Naive B cell (primary cell): ENCODE data around the gene CDH23. TPM values are rescaled to one million over a fixed set of nuclear protein-coding genes. Genes with fewer than 3 reads are reported as not detected.

Experiments
- ATAC-seq, 2 donors: fragments of 150-1000 bp; cut with Tn5 transposase; 2 replicates each; pipeline ENCODE4 v1.10.0; 2021; ENCODE audit warnings: low read depth in 2 of 2, mild to moderate bottlenecking in 2 of 2, moderate library complexity in 2 of 2
- DNase-seq: peaks from one replicate; pipeline ENCODE4 v3.0.0; 2022
- H3K27ac Mint-ChIP-seq, 6 donors: one replicate each; pipeline ENCODE4 v1.8.0; 2020 to 2022; ENCODE audit warnings: mild to moderate bottlenecking in 6 of 6, mixed read lengths in 6 of 6, moderate library complexity in 5 of 6, inconsistent platforms in 2 of 6
- H3K27me3 Mint-ChIP-seq, 3 donors: one replicate each; pipeline ENCODE4 v1.8.0; 2021 to 2022; ENCODE audit warnings: mixed read lengths in 3 of 3, mild to moderate bottlenecking in 1 of 3
- H3K36me3 Mint-ChIP-seq, 2 donors: one replicate each; pipeline ENCODE4 v1.8.0; 2020 to 2022; ENCODE audit warnings: mixed read lengths in 2 of 2, inconsistent platforms in 1 of 2, mild to moderate bottlenecking in 1 of 2
- H3K4me1 Mint-ChIP-seq, 3 donors: one replicate each; pipeline ENCODE4 v1.8.0; 2020 to 2022; ENCODE audit warnings: mixed read lengths in 3 of 3, inconsistent platforms in 1 of 3, mild to moderate bottlenecking in 1 of 3, moderate library complexity in 1 of 3
- H3K4me3 Mint-ChIP-seq, 8 donors: one replicate each; pipeline ENCODE4 v1.8.0; 2020 to 2022; ENCODE audit warnings: mild to moderate bottlenecking in 8 of 8, mixed read lengths in 8 of 8, moderate library complexity in 8 of 8, inconsistent platforms in 2 of 8
- H3K9me3 Mint-ChIP-seq, 7 donors: one replicate each; pipeline ENCODE4 v1.8.0; 2020 to 2022; ENCODE audit warnings: mixed read lengths in 7 of 7, mild to moderate bottlenecking in 5 of 7, inconsistent platforms in 2 of 7, moderate library complexity in 1 of 7
- polyA plus RNA-seq, 6 donors: library from polyadenylated mRNA; unstranded; fragments of 300-500 nt; fragmentation: Illumina TruSeq; gene quantifications; one replicate each; pipeline ENCODE4 v1.2.3, GENCODE V29; 2021; ENCODE audit warnings: low read depth in 6 of 6

CDH23 gene
- polyA plus RNA-seq, 6 donors from 2014 or later = 0.05 to 0.62 (median 0.21) TPM; not detected in 2

DNA sequence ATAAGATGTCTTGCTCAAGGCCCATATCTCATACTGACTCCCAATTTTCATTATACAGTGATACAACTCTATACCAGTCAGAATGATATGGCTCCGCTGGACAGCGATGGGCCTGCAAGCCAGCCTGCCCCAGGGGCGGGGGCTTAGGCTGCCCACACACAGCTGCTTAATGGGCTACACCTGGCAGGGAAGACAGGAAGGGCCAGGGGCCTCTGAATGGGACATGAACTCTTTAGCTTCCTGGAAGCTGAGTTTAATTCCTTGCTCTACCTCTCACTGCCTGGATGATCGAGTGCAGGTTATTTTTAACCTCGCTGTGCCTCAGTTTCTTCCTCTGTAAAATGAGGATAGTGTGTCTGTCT, 210.3 kb downstream of the CDH23 start:
- Mint-ChIP-seq H3K27ac (no peak overlapping the region), H3K4me1 (peaks cover 0 to 14% (median 8%) of the 10 kb centered on the region in 3 donors)
- DNase-seq = no peak

DNA sequence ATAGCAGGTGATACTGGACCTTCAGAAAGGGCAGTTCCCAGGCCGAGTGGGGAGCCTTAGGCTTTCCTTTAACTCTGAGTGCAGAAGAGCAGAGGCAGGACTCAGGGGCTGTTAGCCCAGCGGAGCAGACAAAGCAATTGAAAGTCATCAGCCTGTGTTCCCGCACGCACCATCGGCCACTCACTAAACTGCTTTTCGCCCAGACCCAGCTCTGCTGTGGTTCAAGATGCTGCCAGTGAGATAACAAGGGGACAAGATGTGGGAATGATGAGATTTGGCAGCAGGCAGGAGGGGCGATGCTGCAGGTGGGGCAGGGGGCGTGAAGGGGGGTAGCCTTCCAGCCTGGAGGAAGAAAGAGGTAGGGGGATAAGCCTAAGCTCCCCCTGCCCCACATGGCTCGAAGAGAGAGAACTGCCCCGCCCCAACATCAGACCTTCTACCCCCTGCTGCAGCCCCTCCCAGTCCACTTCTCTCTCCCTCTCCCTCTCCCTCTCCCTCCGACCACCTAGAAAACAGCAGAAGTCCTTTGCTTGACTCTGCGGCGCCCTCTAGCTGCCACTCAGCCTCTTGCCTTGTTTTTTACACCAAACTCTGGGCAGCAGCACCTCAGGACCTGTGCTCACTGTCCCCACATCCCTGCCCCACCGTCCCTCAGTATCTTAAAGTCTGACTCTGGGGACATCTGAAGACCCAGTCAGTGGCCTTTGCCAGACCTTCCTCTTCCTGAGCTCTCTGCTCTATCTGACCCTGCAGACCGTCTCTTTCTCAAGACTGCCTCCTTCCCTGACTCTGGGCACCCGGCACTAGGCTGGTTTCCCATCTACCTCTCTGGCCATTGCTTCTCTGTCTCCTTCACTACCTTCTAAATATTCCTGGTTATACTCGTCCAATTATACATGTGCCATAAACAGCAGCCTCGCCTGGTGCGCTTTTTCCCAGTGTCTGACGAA, 212.4 kb downstream of the CDH23 start:
- DNase-seq (peak; percentile 55), ATAC-seq (peak; percentile 40 to 57)
- Mint-ChIP-seq H3K4me1 (peaks cover 0 to 14% (median 8%) of the 10 kb centered on the region in 3 donors), H3K4me3 (no peak overlapping the region), H3K36me3 (no peaks in the 10 kb centered on the region), H3K9me3 (no peaks in the 10 kb centered on the region), H3K27ac (peak overlapping the region in 1 of 6 donors; percentile 83), H3K27me3 (peaks cover 12 to 33% (median 26%) of the 10 kb centered on the region in 3 donors)

More for the DNA sequence above, 210.3 kb downstream of the CDH23 start:
- no peaks in the 10 kb centered on the region for H3K9me3 Mint-ChIP-seq
- H3K27me3 Mint-ChIP-seq = peaks cover 10 to 27% (median 24%) of the 10 kb centered on the region in 3 donors
- H3K4me3 Mint-ChIP-seq = no peak overlapping the region
- no peaks in the 10 kb centered on the region for H3K36me3 Mint-ChIP-seq
- ATAC-seq = no peak

DNA sequence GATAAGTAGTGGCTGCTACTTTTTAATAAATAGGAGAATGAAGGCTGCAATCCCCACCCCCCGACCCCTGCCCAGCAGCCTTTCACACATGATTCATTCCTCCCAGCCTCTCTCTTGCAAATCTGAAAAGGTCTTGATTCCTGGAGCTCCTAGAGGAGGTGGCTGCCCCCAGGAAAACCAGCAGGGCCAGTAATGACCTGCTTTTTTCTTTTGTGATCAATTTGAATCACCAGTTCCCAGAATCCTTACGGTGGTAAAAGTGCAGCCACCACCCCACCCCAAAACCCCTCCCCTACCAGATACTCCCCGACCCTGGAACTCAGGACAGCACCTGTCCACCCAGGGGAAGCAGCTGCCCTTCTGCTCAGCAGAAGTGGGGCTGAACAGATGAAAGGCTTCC, 213.9 kb downstream of the CDH23 start:
- Mint-ChIP-seq H3K4me3 (no peak overlapping the region), H3K27ac (peak overlapping the region in 1 of 6 donors; percentile 81), H3K36me3 (no peaks in the 10 kb centered on the region), H3K27me3 (peaks cover 17 to 41% (median 30%) of the 10 kb centered on the region in 3 donors), H3K4me1 (peaks cover 0 to 14% (median 8%) of the 10 kb centered on the region in 3 donors), H3K9me3 (no peaks in the 10 kb centered on the region)
- ATAC-seq = no peak
- DNase-seq = no peak

DNA sequence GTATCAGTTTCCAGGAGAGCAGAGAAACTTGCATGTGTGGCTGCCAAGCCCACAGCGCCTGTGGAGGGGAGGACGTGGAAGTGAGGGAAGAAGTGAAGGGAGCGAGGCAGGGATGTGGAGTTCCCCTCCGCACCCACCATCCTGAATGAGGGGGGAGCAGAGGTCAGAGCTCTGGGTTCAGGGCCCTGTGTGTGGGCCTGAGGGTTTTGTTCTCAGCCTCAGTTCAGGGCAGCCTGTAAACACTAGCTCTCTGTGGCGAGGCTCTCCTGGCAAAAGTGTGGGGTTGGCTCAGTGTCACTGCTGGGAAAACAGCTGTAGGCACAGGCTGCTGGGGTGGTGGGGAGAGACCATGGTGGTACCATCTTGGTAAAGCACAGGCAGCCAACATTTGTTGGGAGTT, 214.4 kb downstream of the CDH23 start:
- H3K27me3 Mint-ChIP-seq = peaks cover 17 to 41% (median 30%) of the 10 kb centered on the region in 3 donors
- H3K4me1 Mint-ChIP-seq = peaks cover 0 to 14% (median 8%) of the 10 kb centered on the region in 3 donors
- no peaks in the 10 kb centered on the region for H3K9me3 Mint-ChIP-seq
- H3K27ac Mint-ChIP-seq = peak overlapping the region in 1 of 6 donors; percentile 81
- no peak overlapping the region for H3K4me3 Mint-ChIP-seq
- H3K36me3 Mint-ChIP-seq = no peaks in the 10 kb centered on the region
- DNase-seq = no peak
- ATAC-seq = no peak

DNA sequence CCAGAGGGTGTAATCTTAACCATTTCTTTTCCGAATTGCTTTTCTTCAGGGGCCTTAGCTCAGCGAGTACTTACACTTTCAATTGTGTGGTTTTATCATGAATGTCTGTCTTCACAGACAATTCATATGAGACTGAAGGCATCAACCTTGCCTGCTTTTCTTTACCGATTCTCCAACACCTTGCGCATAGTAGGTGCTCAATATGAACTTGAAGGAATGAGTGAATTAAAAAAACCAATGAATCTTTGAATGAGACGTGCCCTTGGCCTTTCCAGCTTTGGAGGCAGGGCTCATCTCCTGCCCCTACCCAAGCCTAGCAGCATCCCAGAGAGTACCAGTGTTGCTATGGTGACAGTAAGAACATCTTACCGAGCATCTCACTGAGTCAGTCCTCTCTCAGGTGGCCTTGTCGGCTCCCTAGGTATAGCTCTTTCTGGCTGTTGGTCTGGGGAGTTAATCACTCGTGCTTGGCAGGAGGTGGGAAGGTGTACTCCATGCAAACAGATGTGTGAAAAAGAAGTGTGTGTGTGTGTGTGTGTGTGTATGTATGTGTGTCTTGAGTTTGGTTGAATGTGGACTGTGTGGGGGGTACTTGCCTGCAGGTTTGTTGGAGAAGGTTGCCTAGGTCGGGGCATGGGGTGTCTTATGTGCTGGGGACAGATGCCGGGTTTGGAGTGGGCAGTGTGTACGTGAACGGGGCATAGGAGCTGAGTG, 215.1 kb downstream of the CDH23 start:
- Mint-ChIP-seq H3K4me1 (peaks cover 0 to 14% (median 8%) of the 10 kb centered on the region in 3 donors), H3K9me3 (no peaks in the 10 kb centered on the region), H3K4me3 (no peak overlapping the region), H3K36me3 (no peaks in the 10 kb centered on the region), H3K27me3 (peaks cover 20 to 47% (median 32%) of the 10 kb centered on the region in 3 donors), H3K27ac (peak overlapping the region in 3 of 6 donors; percentile 3 to 51 (median 32))
- DNase-seq (no peak), ATAC-seq (no peak)

DNA sequence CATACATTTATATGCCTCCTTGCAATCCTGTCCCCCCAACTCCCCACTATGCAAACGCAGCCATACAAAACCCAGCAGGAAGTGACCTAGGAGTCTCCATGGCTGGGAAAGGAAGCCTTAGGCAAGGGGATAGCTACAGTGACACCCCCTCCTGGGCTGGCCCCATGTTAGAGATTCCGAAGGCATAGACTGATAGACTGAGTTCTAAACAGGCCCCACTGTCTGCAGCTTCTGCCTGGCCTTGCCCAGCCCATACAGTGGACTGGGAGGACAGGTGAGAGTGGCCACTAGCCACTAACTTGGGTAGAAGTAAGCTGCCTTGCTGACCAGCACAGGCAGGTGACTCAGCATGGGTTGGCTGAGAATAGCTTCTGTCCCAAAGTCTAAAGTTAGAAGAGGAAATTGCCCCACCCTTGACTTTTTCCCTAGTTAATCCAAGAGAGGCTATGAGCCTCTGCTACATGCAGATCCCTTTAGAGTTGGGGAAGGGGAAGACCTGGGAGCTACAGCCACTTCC, 216.6 kb downstream of the CDH23 start:
- Mint-ChIP-seq H3K27ac (peak overlapping the region in 1 of 6 donors; percentile 58), H3K27me3 (peaks cover 21 to 50% (median 29%) of the 10 kb centered on the region in 3 donors), H3K4me1 (peaks cover 0 to 14% (median 8%) of the 10 kb centered on the region in 3 donors), H3K4me3 (no peak overlapping the region), H3K36me3 (no peaks in the 10 kb centered on the region), H3K9me3 (no peaks in the 10 kb centered on the region)
- ATAC-seq (no peak), DNase-seq (no peak)

DNA sequence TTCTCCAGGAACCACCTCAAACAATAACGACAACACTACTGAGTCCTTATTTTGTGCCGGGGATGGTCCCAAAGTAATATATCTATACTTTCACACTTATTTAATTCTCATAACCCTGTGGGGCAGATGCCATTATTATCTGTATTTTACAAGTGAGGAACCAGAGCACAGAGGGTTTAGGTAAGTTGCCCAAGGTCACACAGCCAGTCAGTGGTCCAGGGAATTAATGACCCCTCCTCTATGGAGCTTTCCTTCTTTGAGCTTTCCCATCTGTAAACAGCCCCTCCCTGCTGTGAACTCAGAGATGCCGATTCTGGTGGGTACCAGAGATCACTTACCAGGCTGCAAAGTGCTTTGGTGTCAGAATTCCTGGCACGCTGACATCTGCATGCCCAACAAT, 217.2 kb downstream of the CDH23 start:
- peaks cover 0 to 8% (median 8%) of the 10 kb centered on the region in 3 donors for H3K4me1 Mint-ChIP-seq
- peaks cover 21 to 47% (median 29%) of the 10 kb centered on the region in 3 donors for H3K27me3 Mint-ChIP-seq
- ATAC-seq (no peak), DNase-seq (no peak)
- no peaks in the 10 kb centered on the region for H3K36me3 Mint-ChIP-seq
- no peak overlapping the region for H3K4me3 Mint-ChIP-seq
- no peaks in the 10 kb centered on the region for H3K9me3 Mint-ChIP-seq
- H3K27ac Mint-ChIP-seq = peak overlapping the region in 1 of 6 donors; percentile 7

DNA sequence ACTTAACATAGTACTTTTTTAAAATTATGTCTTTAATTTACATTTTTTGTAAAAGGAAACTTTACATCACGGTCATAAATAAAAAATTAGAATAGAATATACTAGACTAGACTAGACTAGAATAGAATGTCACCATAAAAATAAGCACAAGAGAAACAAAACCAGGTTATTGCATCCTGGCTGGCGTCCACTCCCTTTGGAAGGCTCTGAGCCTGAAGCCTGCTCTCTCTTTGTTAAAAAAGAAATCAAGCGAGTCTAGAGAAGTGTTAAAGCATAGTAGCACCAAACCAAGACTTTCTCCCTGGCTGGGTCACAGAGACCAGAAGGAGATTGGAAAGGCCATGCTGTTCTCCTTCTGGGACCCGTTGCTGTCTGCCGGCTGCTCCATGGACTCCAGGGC, 218.2 kb downstream of the CDH23 start:
- Mint-ChIP-seq H3K36me3 (no peaks in the 10 kb centered on the region), H3K4me3 (no peak overlapping the region), H3K27me3 (peaks cover 17 to 40% (median 21%) of the 10 kb centered on the region in 3 donors), H3K4me1 (no peaks in the 10 kb centered on the region), H3K27ac (no peak overlapping the region), H3K9me3 (no peaks in the 10 kb centered on the region)
- no peak for DNase-seq
- ATAC-seq = no peak

DNA sequence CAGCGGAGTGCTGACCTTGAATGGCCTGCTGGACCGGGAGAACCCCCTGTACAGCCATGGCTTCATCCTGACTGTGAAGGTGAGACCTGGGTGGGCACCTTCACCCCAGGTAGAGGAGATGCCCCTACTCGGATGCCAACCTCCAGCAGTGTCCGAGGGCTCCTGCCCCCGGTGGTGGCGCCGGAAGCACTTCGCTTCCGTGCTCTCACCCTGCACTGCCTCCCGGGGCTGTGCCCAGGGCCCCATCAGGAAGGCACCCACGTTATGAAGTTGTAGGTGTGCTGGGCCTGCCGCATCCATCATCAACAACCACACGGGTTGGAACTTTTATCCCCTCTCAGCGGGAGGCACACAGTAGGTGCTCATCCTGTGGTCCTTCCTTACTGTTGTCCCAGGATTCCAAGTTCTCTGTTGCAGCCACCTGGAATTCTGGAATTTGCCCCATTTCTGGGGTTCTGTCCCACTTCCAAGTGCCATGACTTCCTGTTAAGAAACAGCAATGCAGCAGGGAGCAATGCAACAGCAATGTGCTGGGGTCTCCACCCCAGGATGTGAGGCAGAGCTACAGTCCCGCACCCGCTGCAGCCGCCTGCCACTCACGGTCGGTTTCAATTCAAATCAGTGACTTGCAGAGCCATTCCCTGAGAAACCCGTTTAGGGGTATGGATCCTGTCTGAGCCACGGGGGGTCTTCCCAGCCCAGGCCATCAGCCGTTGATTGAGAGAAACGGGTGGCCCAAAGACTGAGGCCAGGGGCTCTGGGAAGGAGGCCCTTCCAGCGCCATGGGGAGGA, 219.0 kb downstream of the CDH23 start:
- H3K27ac Mint-ChIP-seq = peak overlapping the region in 1 of 6 donors; percentile 60
- no peaks in the 10 kb centered on the region for H3K36me3 Mint-ChIP-seq
- DNase-seq (no peak), ATAC-seq (no peak)
- H3K4me3 Mint-ChIP-seq = no peak overlapping the region
- H3K4me1 Mint-ChIP-seq = peaks cover 0 to under 1% (median 0%) of the 10 kb centered on the region in 3 donors
- H3K9me3 Mint-ChIP-seq = no peaks in the 10 kb centered on the region
- H3K27me3 Mint-ChIP-seq = peaks cover 17 to 39% (median 25%) of the 10 kb centered on the region in 3 donors

DNA sequence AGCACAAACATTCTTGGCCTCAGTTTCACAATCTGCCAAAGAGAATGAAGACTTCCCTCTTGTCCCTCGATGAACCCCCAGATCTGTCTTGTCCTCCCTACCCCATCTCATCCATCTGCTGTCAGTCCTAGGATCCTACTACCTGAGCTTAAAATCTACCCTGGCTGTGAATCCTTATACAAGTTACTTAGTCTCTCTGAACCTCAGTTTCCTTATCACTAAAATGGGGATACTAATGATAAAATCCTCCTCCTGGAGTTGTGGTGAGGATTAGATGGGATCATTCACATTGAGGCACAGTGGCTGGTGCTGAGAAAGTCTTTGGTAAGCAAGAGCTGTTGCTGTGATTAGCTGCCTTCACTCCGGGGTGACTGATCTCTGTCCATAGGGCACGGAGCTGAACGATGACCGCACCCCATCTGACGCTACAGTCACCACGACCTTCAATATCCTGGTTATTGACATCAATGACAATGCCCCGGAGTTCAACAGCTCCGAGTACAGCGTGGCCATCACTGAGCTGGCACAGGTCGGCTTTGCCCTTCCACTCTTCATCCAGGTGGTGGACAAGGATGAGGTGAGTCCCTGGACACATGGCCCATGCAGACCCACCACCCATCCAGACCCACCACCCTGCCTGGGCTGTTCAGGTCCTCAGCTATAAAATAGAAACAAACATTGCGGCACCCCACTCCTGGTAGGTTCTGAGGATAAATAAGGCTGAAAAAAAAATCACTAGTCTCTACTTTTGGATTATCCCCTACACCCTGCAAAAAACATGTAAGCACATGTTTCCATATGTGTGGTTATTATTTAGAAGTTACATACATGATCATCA, 220.3 kb downstream of the CDH23 start:
- no peak overlapping the region for H3K4me3 Mint-ChIP-seq
- H3K27ac Mint-ChIP-seq = no peak overlapping the region
- H3K9me3 Mint-ChIP-seq = no peaks in the 10 kb centered on the region
- H3K27me3 Mint-ChIP-seq = peaks cover 16 to 31% (median 28%) of the 10 kb centered on the region in 3 donors
- no peak for DNase-seq
- ATAC-seq = no peak
- no peaks in the 10 kb centered on the region for H3K36me3 Mint-ChIP-seq
- peaks cover 0 to 4% (median 1%) of the 10 kb centered on the region in 3 donors for H3K4me1 Mint-ChIP-seq

DNA sequence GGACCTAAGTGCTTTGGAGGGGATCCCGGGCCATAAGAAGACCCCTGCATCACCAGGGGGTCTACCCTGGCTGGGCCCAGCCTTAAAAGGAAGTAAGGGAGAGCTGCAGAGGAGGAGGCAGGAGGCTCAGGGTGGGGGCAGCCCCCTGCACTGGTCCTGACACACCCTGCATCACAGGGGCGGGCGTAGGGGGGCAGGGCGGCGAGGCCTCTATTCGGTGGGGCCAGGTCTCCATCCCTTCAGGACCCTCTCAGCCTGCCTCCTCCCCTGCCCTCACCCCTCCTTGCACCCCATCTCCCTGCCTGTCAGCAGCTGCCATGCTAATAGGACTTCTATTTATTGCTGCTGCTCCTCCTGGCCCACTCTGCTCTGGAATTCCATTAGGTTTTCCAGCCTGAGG, 221.5 kb downstream of the CDH23 start:
- Mint-ChIP-seq H3K4me3 (no peak overlapping the region), H3K27ac (peak overlapping the region in 1 of 6 donors; percentile 80)

DNA sequence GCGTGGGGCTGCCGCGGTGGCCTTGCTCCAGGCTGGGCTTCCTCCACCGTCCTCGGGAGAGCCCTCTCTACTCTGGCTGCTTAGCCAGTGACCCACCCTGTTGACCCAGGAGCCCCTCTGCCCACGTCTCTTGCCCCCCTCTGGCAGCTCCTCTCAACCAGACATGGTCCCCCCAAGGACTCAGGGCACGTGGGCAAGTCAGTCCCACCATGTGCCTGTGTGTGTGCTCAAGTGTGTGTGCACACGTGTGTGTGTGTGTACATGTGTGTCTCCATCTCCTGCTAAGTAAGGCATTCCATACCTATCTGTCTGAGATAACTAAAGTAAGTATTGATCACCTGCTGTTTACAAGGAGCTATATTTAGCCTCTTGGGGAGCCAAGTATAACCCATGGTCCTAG, 221.9 kb downstream of the CDH23 start:
- H3K27ac Mint-ChIP-seq = no peak overlapping the region
- no peaks in the 10 kb centered on the region for H3K9me3 Mint-ChIP-seq
- peaks cover 0 to 8% (median 3%) of the 10 kb centered on the region in 3 donors for H3K4me1 Mint-ChIP-seq
- no peak for ATAC-seq
- H3K27me3 Mint-ChIP-seq = peaks cover 16 to 36% (median 33%) of the 10 kb centered on the region in 3 donors
- no peak for DNase-seq
- H3K36me3 Mint-ChIP-seq = no peaks in the 10 kb centered on the region
- H3K4me3 Mint-ChIP-seq = no peak overlapping the region

More for the DNA sequence above, 221.5 kb downstream of the CDH23 start:
- ATAC-seq (no peak), DNase-seq (no peak)
- Mint-ChIP-seq H3K27me3 (peaks cover 16 to 32% (median 30%) of the 10 kb centered on the region in 3 donors), H3K36me3 (no peaks in the 10 kb centered on the region), H3K9me3 (no peaks in the 10 kb centered on the region), H3K4me1 (peaks cover 0 to 8% (median 3%) of the 10 kb centered on the region in 3 donors)
